NT2/D1 (cell line): ENCODE results near the gene LRRC47.

Experiments
- DNase-seq: peaks from one replicate; pipeline ENCODE4 v3.0.0-alpha.2; 2011; ENCODE audit warnings: low read depth, low spot score
- H3K27me3 ChIP-seq: 2 replicates; pipeline ENCODE4 v1.6.0; 2011; ENCODE audit warnings: mild to moderate bottlenecking; ENCODE audit not compliant: insufficient read length, insufficient read depth
- H3K36me3 ChIP-seq: 2 replicates; pipeline ENCODE4 v1.6.1; 2011; ENCODE audit warnings: mild to moderate bottlenecking, low read length, mixed read lengths; ENCODE audit not compliant: insufficient read depth, insufficient read length
- H3K4me1 ChIP-seq: 2 replicates; pipeline ENCODE4 v1.5.1; 2011; ENCODE audit not compliant: insufficient read depth, insufficient read length
- H3K4me3 ChIP-seq: 2 replicates; pipeline ENCODE4 v1.5.1; 2011; ENCODE audit warnings: low read depth; ENCODE audit not compliant: insufficient read length
- H3K9ac ChIP-seq: 2 replicates; pipeline ENCODE4 v1.6.0; 2011; ENCODE audit warnings: low read depth; ENCODE audit not compliant: insufficient read length
- H3K9me3 ChIP-seq: 2 replicates; pipeline ENCODE4 v1.5.1; 2011; ENCODE audit warnings: mild to moderate bottlenecking, low read length; ENCODE audit not compliant: insufficient read depth
- SUZ12 ChIP-seq: IDR thresholded peaks from 2 replicates; pipeline ENCODE4 v1.6.1; 2011; ENCODE audit not compliant: insufficient read length, insufficient read depth; ENCODE audit errors: extremely low read depth
- YY1 ChIP-seq: IDR thresholded peaks from 2 replicates; pipeline ENCODE4 v1.6.1; 2011; ENCODE audit not compliant: insufficient read length, insufficient read depth
- ZNF274 ChIP-seq: IDR thresholded peaks from 2 replicates; pipeline ENCODE4 v1.6.1; 2011; ENCODE audit warnings: mild to moderate bottlenecking, low read depth, low read length

LRRC47 gene

DNA sequence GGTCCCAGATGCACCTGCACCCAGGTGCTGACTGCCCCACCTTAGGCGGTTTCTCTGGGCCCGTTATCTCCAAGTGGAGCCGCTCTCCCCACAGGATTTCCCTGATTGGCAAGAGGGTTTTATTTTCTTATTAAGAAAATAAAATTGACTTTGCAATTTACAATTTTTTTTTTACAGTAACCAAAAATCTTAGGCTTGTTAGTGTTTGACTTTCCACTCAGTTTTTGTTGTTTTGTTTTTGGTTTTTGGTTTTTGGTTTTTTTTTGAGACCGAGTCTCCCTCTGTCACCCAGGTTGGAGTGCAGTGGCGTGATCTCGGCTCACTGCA, 48.8 kb downstream of the LRRC47 start:
- no peak overlapping the region for H3K4me3 ChIP-seq
- TF ChIP-seq SUZ12 (no peak), YY1 (no peak), ZNF274 (no peak)
- no peak for DNase-seq
- peaks cover 28% of the 10 kb centered on the region for H3K36me3 ChIP-seq
- H3K4me1 ChIP-seq, result peaks cover 19% of the 10 kb centered on the region
- no peak overlapping the region for H3K9ac ChIP-seq
- no peaks in the 10 kb centered on the region for H3K9me3 ChIP-seq
- no peaks in the 10 kb centered on the region for H3K27me3 ChIP-seq

DNA sequence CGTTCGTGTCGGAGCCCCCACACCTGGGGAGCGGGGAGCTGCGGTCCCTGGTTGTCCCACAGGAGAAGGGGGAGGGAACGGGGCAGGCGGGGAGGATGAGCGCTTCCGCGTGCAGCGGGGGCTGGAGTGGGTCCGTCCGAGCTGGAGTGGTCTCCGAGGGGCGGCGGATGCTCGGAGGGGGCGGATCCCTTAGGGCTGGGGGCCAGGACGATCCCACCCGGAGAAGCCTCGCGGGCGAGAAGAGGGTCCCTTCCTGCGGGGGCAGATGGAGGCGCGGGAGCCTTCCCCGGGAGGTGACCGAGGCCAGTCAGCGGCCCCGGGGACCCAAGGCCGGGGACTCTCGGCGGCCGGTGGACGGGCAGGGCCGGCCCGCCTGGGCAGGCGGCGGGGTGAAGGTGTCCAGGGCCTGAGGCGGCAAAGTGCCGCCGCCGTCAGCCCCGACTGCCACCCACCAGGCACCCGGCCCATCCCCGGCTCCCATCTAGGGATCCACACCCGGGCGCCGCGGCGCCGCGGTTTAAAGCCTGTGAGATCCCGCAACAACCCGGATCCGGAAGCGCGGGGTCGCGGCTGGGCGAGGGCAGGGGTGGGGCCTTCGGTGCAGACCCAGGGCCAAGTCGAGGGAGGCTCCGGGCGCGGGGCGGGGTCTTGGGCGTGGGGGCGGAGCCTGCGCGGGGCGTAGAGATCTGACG, 49.3 kb downstream of the LRRC47 start:
- Histone ChIP-seq H3K9me3 (no peaks in the 10 kb centered on the region), H3K9ac (peak overlapping the region; percentile 85)
- peak; percentile 76 for DNase-seq

DNA sequence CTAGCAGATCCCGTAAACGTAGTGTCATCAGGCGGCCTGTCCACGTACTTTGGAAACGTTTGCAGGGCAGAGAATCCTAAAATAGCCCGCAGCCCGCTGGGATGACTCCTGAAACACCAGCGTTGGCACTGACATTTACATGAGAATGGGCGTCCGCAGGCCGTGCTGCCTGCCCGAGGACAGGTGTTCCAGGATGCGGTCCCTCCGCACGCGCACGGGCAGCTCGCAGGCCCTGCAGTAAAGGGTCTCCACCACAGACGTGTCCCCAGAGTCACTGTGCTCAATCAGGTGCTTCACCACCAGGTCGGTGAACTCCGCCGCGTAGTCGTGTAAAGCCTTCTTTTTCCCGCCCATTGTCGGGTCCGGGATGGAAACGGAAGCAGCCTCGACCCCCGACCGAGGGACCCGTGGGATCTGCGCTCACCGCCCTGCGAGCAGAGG, 49.9 kb downstream of the LRRC47 start:
- DNase-seq, result peak; percentile 36
- H3K9ac ChIP-seq, result peak overlapping the region; percentile 85
- no peaks in the 10 kb centered on the region for H3K27me3 ChIP-seq
- peaks cover 19% of the 10 kb centered on the region for H3K4me1 ChIP-seq
- TF ChIP-seq YY1 (no peak), ZNF274 (no peak), SUZ12 (no peak)
- peak overlapping the region; percentile 78 for H3K4me3 ChIP-seq
- H3K36me3 ChIP-seq, result peaks cover 38% of the 10 kb centered on the region
- H3K9me3 ChIP-seq, result no peaks in the 10 kb centered on the region

More for the DNA sequence above, 49.3 kb downstream of the LRRC47 start:
- Histone ChIP-seq H3K4me3 (peak overlapping the region; percentile 78), H3K27me3 (no peaks in the 10 kb centered on the region), H3K36me3 (peaks cover 33% of the 10 kb centered on the region), H3K4me1 (peaks cover 19% of the 10 kb centered on the region)
- TF ChIP-seq YY1, result no peak
- no peak for TF ChIP-seq SUZ12
- no peak for TF ChIP-seq ZNF274

DNA sequence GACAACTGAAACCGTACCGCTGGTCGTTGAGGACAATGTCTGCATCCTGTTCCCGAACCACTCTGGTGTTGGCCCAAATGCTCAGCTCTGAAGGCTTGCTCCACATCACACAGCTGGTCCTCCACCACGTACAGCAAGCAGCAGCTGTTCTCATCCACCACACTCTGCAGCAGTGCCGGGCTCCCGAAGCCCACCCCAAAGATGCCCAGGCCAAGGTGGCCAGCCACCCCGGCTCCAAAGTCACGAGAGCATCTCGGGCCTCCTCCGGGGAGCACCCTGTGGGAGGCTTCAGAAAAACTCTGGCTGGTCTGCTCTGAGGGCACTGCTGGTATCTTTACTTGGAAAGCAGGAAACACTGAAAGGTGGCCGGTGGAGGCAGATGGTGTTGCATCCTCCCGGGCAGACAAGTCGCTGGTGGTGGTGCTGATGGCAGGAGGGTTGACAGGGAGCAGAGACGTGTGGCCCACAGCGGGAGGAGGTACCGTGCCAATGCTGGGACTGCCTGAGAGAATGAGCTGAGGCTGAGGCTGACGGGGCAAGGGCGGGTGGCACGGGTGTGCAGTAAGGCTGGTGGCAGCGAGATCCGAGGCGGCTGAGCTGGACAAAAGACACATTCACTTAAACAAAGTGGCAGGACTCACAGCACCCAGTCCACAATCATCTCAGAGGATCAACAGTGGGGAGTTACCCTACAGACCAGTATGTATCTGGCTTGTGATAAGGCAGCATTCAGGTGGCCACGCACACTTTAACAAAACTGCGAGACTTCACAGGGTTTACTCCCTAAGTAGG, 50.5 kb downstream of the LRRC47 start:
- Histone ChIP-seq H3K9me3 (no peaks in the 10 kb centered on the region), H3K36me3 (peaks cover 41% of the 10 kb centered on the region), H3K4me1 (peaks cover 19% of the 10 kb centered on the region), H3K27me3 (no peaks in the 10 kb centered on the region), H3K9ac (peak overlapping the region; percentile 85), H3K4me3 (peak overlapping the region; percentile 78)
- no peak for DNase-seq
- TF ChIP-seq SUZ12, result no peak
- no peak for TF ChIP-seq YY1
- no peak for TF ChIP-seq ZNF274

DNA sequence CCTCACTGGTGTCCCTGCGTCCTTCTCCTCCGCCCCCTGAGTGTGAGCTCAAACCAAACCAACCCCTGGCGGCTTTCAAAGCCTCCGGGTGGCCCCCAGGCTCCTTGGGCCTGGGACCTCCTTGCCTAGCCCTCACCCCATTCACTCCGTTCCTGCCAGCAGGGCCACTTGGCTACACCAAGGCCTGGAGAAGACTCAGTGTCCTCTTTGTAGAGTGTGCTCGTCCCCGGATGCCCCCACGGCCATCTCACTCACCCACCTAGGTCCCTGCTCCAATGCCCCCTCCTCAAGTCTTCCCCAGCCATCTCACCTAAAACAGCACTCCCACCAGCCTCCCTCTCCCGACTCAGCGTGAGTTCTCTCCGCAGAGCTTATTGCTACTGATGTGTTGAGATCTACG, 51.2 kb downstream of the LRRC47 start:
- TF ChIP-seq YY1 (no peak), ZNF274 (no peak), SUZ12 (no peak)
- Histone ChIP-seq H3K9ac (peak overlapping the region; percentile 72), H3K27me3 (no peaks in the 10 kb centered on the region), H3K4me1 (peaks cover 19% of the 10 kb centered on the region), H3K36me3 (peaks cover 47% of the 10 kb centered on the region), H3K4me3 (no peak overlapping the region), H3K9me3 (no peaks in the 10 kb centered on the region)
- DNase-seq, result no peak

DNA sequence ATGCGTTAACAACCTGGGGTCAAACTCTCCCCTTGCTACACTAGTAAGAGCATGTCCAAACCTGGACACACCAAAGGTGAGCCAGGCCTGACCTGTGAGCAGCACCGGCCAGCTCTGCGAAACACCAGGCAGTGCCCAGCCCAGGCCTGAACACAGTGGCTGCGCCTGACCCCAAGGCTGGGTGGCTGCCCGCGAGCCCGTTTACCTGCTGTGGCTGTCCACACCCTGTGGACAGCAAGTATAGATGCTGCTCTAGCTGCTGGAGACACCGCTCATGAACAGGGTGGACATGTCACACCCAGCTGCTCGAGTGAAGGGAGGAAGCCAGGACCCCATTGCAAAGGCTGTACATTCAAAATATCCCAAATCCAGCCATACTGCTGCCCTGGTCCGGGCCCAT, 51.7 kb downstream of the LRRC47 start:
- Histone ChIP-seq H3K4me3 (no peak overlapping the region), H3K9me3 (no peaks in the 10 kb centered on the region), H3K9ac (peak overlapping the region; percentile 32), H3K4me1 (peaks cover 19% of the 10 kb centered on the region), H3K27me3 (no peaks in the 10 kb centered on the region), H3K36me3 (peaks cover 51% of the 10 kb centered on the region)
- TF ChIP-seq SUZ12 (no peak), YY1 (no peak), ZNF274 (no peak)
- DNase-seq, result no peak

DNA sequence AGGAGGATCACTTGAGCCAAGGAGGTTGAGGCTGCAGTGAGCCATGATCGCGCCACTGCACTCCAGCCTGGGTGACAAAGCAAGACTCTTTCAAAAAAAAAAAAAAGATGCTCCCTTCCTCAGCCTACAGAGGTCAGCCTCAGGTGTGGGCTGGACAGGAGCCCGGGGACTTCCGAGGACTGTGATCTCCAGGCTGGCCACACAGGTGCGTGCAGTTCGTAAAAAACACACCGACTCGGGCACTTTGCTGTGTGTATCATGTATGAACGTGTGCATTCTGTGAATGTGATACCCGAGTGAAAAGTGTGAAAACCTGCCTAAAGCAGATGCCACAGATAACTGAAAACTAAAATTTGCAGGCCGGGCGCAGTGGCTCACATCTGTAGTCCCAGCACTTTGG, 52.5 kb downstream of the LRRC47 start:
- Histone ChIP-seq H3K4me1 (peaks cover 19% of the 10 kb centered on the region), H3K36me3 (peaks cover 58% of the 10 kb centered on the region), H3K27me3 (no peaks in the 10 kb centered on the region), H3K4me3 (no peak overlapping the region), H3K9me3 (no peaks in the 10 kb centered on the region), H3K9ac (no peak overlapping the region)
- TF ChIP-seq YY1, result no peak
- TF ChIP-seq ZNF274, result no peak
- TF ChIP-seq SUZ12, result no peak
- DNase-seq, result no peak
